Astrocyte (in vitro differentiated cells and primary cell): ENCODE results near the gene ERBIN. TPM values are rescaled to one million over a fixed set of nuclear protein-coding genes. Genes with fewer than 3 reads are reported as not detected.

Source experiments
- DNase-seq: peaks from one replicate; pipeline ENCODE4 v3.0.0-alpha.2; 2010; ENCODE audit warnings: low read depth
- FAIRE-seq: peaks from 2 replicates; lab custom pipeline; 2011; peaks lifted over from hg19 to GRCh38; lab: Jason Lieb, UNC
- H2AFZ ChIP-seq: 2 replicates; pipeline ENCODE4 v1.6.0; 2012; ENCODE audit warnings: low read depth, low read length, inconsistent platforms
- H3K27ac ChIP-seq: 2 replicates; pipeline ENCODE4 v1.5.1; 2011; ENCODE audit warnings: low read depth, low read length, inconsistent platforms
- H3K27me3 ChIP-seq: 2 replicates; pipeline ENCODE4 v1.6.0; 2011; ENCODE audit warnings: low read length, inconsistent platforms; ENCODE audit not compliant: insufficient read depth
- H3K36me3 ChIP-seq: 2 replicates; pipeline ENCODE4 v1.5.1; 2011; ENCODE audit warnings: low read length, inconsistent platforms; ENCODE audit not compliant: insufficient read depth
- H3K4me1 ChIP-seq: 2 replicates; pipeline ENCODE4 v1.5.1; 2011; ENCODE audit warnings: low read length, inconsistent platforms; ENCODE audit not compliant: insufficient read depth
- H3K4me2 ChIP-seq: 2 replicates; pipeline ENCODE4 v1.6.0; 2012; ENCODE audit warnings: low read length, inconsistent platforms
- H3K4me3 ChIP-seq: 2 replicates; pipeline ENCODE4 v1.5.1; 2011; ENCODE audit warnings: low read depth, mild to moderate bottlenecking, low read length, inconsistent platforms; ENCODE audit not compliant: insufficient read depth
- H3K79me2 ChIP-seq: 2 replicates; pipeline ENCODE4 v1.6.0; 2012; ENCODE audit warnings: mild to moderate bottlenecking, low read length, inconsistent platforms; ENCODE audit not compliant: insufficient read depth
- H3K9ac ChIP-seq: 2 replicates; pipeline ENCODE4 v1.6.0; 2012; ENCODE audit warnings: mild to moderate bottlenecking, low read length, inconsistent platforms
- H3K9me3 ChIP-seq: 2 replicates; pipeline ENCODE4 v1.5.1; 2012; ENCODE audit warnings: low read depth, mild to moderate bottlenecking, low read length, inconsistent platforms; ENCODE audit not compliant: insufficient read depth
- H4K20me1 ChIP-seq: 2 replicates; pipeline ENCODE4 v1.6.0; 2012; ENCODE audit warnings: low read length, inconsistent platforms; ENCODE audit not compliant: insufficient read depth
- H3K27ac Mint-ChIP-seq: one replicate; pipeline ENCODE4 v1.8.0; 2021; ENCODE audit warnings: mild to moderate bottlenecking, mixed read lengths; ENCODE audit not compliant: unreplicated experiment
- H3K27me3 Mint-ChIP-seq: one replicate; pipeline ENCODE4 v1.8.0; 2021; ENCODE audit warnings: low read depth, mixed read lengths; ENCODE audit not compliant: unreplicated experiment
- H3K36me3 Mint-ChIP-seq: one replicate; pipeline ENCODE4 v1.8.0; 2021; ENCODE audit warnings: low read depth, mixed read lengths; ENCODE audit not compliant: unreplicated experiment
- H3K4me1 Mint-ChIP-seq: one replicate; pipeline ENCODE4 v1.8.0; 2021; ENCODE audit warnings: low read depth, mixed read lengths; ENCODE audit not compliant: unreplicated experiment
- H3K4me3 Mint-ChIP-seq: one replicate; pipeline ENCODE4 v1.8.0; 2021; ENCODE audit warnings: mild to moderate bottlenecking, moderate library complexity, mixed read lengths; ENCODE audit not compliant: unreplicated experiment
- H3K9me3 Mint-ChIP-seq: one replicate; pipeline ENCODE4 v1.8.0; 2021; ENCODE audit warnings: mild to moderate bottlenecking, mixed read lengths; ENCODE audit not compliant: unreplicated experiment
- CTCF ChIP-seq: IDR thresholded peaks from 2 replicates; pipeline ENCODE4 v1.5.1; 2011; ENCODE audit warnings: low read depth, mild to moderate bottlenecking, inconsistent platforms, low read length, moderate library complexity; ENCODE audit not compliant: insufficient read depth
- EZH2 ChIP-seq: IDR thresholded peaks from 2 replicates; pipeline ENCODE4 v1.6.1; 2012; ENCODE audit warnings: mild to moderate bottlenecking, low read length, inconsistent platforms; ENCODE audit not compliant: insufficient read depth
- total RNA-seq: library from RNA; stranded (reverse); gene quantifications from 2 replicates; pipeline ENCODE4 v1.2.1, GENCODE V29; 2021

Gene ERBIN
- total RNA-seq, 1 donor from 2014 or later = 83.4 TPM

DNA sequence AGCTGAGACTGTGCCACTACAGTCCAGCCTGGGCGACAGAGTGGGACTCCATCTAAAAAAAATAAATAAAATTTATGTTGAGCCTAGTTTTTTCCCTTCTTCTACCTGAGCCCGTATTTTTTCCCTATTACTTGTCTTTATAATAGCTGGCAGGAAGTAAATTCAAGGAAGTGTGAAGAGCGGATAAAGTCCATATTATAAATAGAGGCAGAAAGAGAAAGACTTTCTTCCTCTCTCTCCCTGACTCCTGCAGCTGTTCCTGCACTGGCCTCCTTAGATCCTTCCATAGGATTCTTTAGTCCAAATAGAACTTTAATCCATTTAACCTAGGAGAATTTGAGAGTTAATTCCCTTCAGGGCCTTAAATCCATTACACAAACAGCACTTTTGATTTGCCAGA is 10.3 kb upstream of the ERBIN start:
- Histone ChIP-seq H2AFZ (no peak overlapping the region), H3K4me3 (no peak overlapping the region), H3K27ac (no peak overlapping the region), H3K4me2 (no peak overlapping the region), H3K79me2 (no peaks in the 10 kb centered on the region), H3K9me3 (no peaks in the 10 kb centered on the region), H3K36me3 (no peaks in the 10 kb centered on the region), H3K27me3 (no peaks in the 10 kb centered on the region), H3K4me1 (no peaks in the 10 kb centered on the region), H3K9ac (no peak overlapping the region), H4K20me1 (no peaks in the 10 kb centered on the region)
- Mint-ChIP-seq H3K36me3 (no peaks in the 10 kb centered on the region), H3K27ac (no peak overlapping the region), H3K9me3 (no peaks in the 10 kb centered on the region), H3K4me3 (no peak overlapping the region), H3K4me1 (peaks cover 3% of the 10 kb centered on the region), H3K27me3 (no peaks in the 10 kb centered on the region)
- TF ChIP-seq CTCF = no peak
- TF ChIP-seq EZH2 = no peak
- FAIRE-seq (no peak), DNase-seq (no peak)

- no peaks in the 10 kb centered on the region for H3K4me1 ChIP-seq
- Mint-ChIP-seq H3K27ac (no peak overlapping the region), H3K4me1 (peaks cover 7% of the 10 kb centered on the region), H3K4me3 (no peak overlapping the region), H3K36me3 (no peaks in the 10 kb centered on the region), H3K27me3 (no peaks in the 10 kb centered on the region), H3K9me3 (no peaks in the 10 kb centered on the region)
- H3K4me3 ChIP-seq = no peak overlapping the region
- H3K9ac ChIP-seq = no peak overlapping the region
- no peak for DNase-seq
- no peak for FAIRE-seq
- H4K20me1 ChIP-seq = no peaks in the 10 kb centered on the region
- H3K27ac ChIP-seq = no peak overlapping the region
- H3K36me3 ChIP-seq = no peaks in the 10 kb centered on the region
- H2AFZ ChIP-seq = no peak overlapping the region
- no peak for TF ChIP-seq CTCF
- no peak for TF ChIP-seq EZH2
- no peaks in the 10 kb centered on the region for H3K9me3 ChIP-seq
- H3K79me2 ChIP-seq = no peaks in the 10 kb centered on the region
- no peaks in the 10 kb centered on the region for H3K27me3 ChIP-seq
- H3K4me2 ChIP-seq = no peak overlapping the region
These were observed 9.7 kb upstream of the ERBIN start for GRCh38 chr5:65916636-65917035.

GRCh38 chr5:65919773-65920172 is 6.6 kb upstream of the ERBIN start:
- Mint-ChIP-seq H3K4me1 (peaks cover 19% of the 10 kb centered on the region), H3K4me3 (no peak overlapping the region), H3K27ac (no peak overlapping the region), H3K9me3 (no peaks in the 10 kb centered on the region), H3K36me3 (no peaks in the 10 kb centered on the region), H3K27me3 (no peaks in the 10 kb centered on the region)
- H3K79me2 ChIP-seq = no peaks in the 10 kb centered on the region
- H3K4me2 ChIP-seq = no peak overlapping the region
- H3K36me3 ChIP-seq = no peaks in the 10 kb centered on the region
- H3K9ac ChIP-seq = no peak overlapping the region
- H3K4me1 ChIP-seq = peaks cover 7% of the 10 kb centered on the region
- TF ChIP-seq CTCF (no peak), EZH2 (no peak)
- no peak overlapping the region for H3K27ac ChIP-seq
- H3K4me3 ChIP-seq = no peak overlapping the region
- H2AFZ ChIP-seq = no peak overlapping the region
- H3K9me3 ChIP-seq = no peaks in the 10 kb centered on the region
- DNase-seq (no peak), FAIRE-seq (no peak)
- no peaks in the 10 kb centered on the region for H4K20me1 ChIP-seq
- H3K27me3 ChIP-seq = no peaks in the 10 kb centered on the region
